Measurements from ENCODE around the gene RASL11B. TPM values are rescaled to one million over a fixed set of nuclear protein-coding genes. Genes with fewer than 3 reads are reported as not detected.

The RASL11B gene
- total RNA-seq, 1 experiment from 2014 or later: 30.0 TPM

GRCh38 chr4:52910115-52910514 is 48.0 kb downstream of the RASL11B start:
- H3K79me1 ChIP-seq (ENCODE audit: insufficient read depth, low read depth, low read length, poor library complexity, severe bottlenecking): no peaks in the 10 kb centered on the region
- H2BK20ac ChIP-seq (ENCODE audit: low read depth, low read length, poor library complexity, severe bottlenecking): no peak overlapping the region
- no peak overlapping the region for H3K18ac ChIP-seq (ENCODE audit: insufficient read length, low read depth, low read length)
- no peak overlapping the region for H2BK120ac ChIP-seq (ENCODE audit: low read depth, low read length, poor library complexity, severe bottlenecking)
- no peaks in the 10 kb centered on the region for H3K27me3 ChIP-seq (ENCODE audit: insufficient read depth, low read length)
- no peaks in the 10 kb centered on the region for H3K4me1 ChIP-seq (ENCODE audit: insufficient read depth, low read length)
- no peak overlapping the region for H4K8ac ChIP-seq (replicated peaks; ENCODE audit: insufficient read length, low read depth, low read length)
- no peaks in the 10 kb centered on the region for H4K20me1 ChIP-seq (ENCODE audit: control insufficient read depth, insufficient read depth, insufficient read length)
- Mint-ChIP-seq H3K27me3 (ENCODE audit: low read depth) (no peaks in the 10 kb centered on the region), H3K36me3 (ENCODE audit: insufficient read depth in 1 of 3, low read depth in 3 of 3) (peaks cover 0 to 3% (median 0%) of the 10 kb centered on the region in 3 experiments; a peak in 3 of 7 replicates), H3K27ac (no peak overlapping the region), H3K9me3 (peaks cover 0 to 2% of the 10 kb centered on the region in 2 experiments; a peak in 1 of 5 replicates), H3K4me1 (peaks cover 11 to 30% of the 10 kb centered on the region in 2 experiments), H3K4me3 (no peak overlapping the region)
- H3K14ac ChIP-seq (ENCODE audit: insufficient read depth, low read length): no peak overlapping the region
- H2BK5ac ChIP-seq (ENCODE audit: insufficient read length, low read length): no peak overlapping the region
- no peak overlapping the region for H3K56ac ChIP-seq (ENCODE audit: insufficient read length, low read depth, low read length)
- H3K9ac ChIP-seq (ENCODE audit: extremely low read depth, insufficient read length, low read length): no peak overlapping the region
- H2BK15ac ChIP-seq (ENCODE audit: low read depth, low read length): no peak overlapping the region
- H3K27ac ChIP-seq (ENCODE audit: insufficient read length, low read depth, low read length): no peak overlapping the region
- H3K23me2 ChIP-seq (ENCODE audit: insufficient read length, low read depth, low read length, poor library complexity, severe bottlenecking): no peaks in the 10 kb centered on the region
- no peak overlapping the region for H2AK5ac ChIP-seq (ENCODE audit: insufficient read length, low read length)
- H2AFZ ChIP-seq (ENCODE audit: low read length): no peak overlapping the region
- no peak overlapping the region for H4K5ac ChIP-seq (ENCODE audit: insufficient read length, low read depth, low read length)
- H3K9me3 ChIP-seq (ENCODE audit: control insufficient read depth, low read depth, low read length): no peaks in the 10 kb centered on the region
- no peak overlapping the region for H3T11ph ChIP-seq (ENCODE audit: low read length)
- no peak overlapping the region for H3K23ac ChIP-seq (ENCODE audit: insufficient read length, low read depth, low read length)
- TF ChIP-seq CTCF (conservative IDR thresholded peaks at IDR 0.05): no peak
- no peak overlapping the region for H3K4ac ChIP-seq (ENCODE audit: low read depth, low read length)
- H3K4me2 ChIP-seq (ENCODE audit: insufficient read depth, insufficient read length, low read length): no peak overlapping the region
- DNase-seq: no peak
- H3K79me2 ChIP-seq (ENCODE audit: insufficient read depth, low read length): no peaks in the 10 kb centered on the region
- no peak overlapping the region for H4K91ac ChIP-seq (ENCODE audit: insufficient read length, low read depth, low read length)
- H2BK12ac ChIP-seq (ENCODE audit: insufficient read length, low read depth, low read length): no peak overlapping the region

Measured in H9 (cell line).